H9 (cell line): ENCODE results near the gene STN1. TPM values are rescaled to one million over a fixed set of nuclear protein-coding genes. Genes with fewer than 3 reads are reported as not detected.

Experiments
- DNase-seq: peaks from one replicate; pipeline ENCODE4 v3.0.0-alpha.2; 2017
- H2AFZ ChIP-seq: one replicate; pipeline ENCODE4 v1.6.1; 2013; ENCODE audit warnings: mild to moderate bottlenecking, low read length, control low read depth, moderate library complexity
- H2AK5ac ChIP-seq: 2 replicates; pipeline ENCODE4 v1.6.1; 2013; ENCODE audit warnings: low read length, control low read depth, mixed read lengths; ENCODE audit not compliant: insufficient read length
- H2BK120ac ChIP-seq: one replicate; pipeline ENCODE4 v1.6.1; 2013; ENCODE audit warnings: low read depth, mild to moderate bottlenecking, low read length, control low read depth, inconsistent platforms; ENCODE audit not compliant: poor library complexity, severe bottlenecking
- H2BK12ac ChIP-seq: 2 replicates; pipeline ENCODE4 v1.6.1; 2013; ENCODE audit warnings: low read length, control low read depth, mixed read lengths, low read depth; ENCODE audit not compliant: insufficient read length
- H2BK15ac ChIP-seq: 2 replicates; pipeline ENCODE4 v1.6.1; 2013; ENCODE audit warnings: low read depth, low read length, control low read depth
- H2BK20ac ChIP-seq: one replicate; pipeline ENCODE4 v1.6.1; 2013; ENCODE audit warnings: low read depth, mild to moderate bottlenecking, low read length, control low read depth, inconsistent platforms; ENCODE audit not compliant: poor library complexity, severe bottlenecking
- H2BK5ac ChIP-seq: 2 replicates; pipeline ENCODE4 v1.6.1; 2013; ENCODE audit warnings: low read length, control low read depth, mixed read lengths; ENCODE audit not compliant: insufficient read length
- H3K14ac ChIP-seq: 2 replicates; pipeline ENCODE4 v1.6.1; 2013; ENCODE audit warnings: low read length, control low read depth; ENCODE audit not compliant: insufficient read depth
- H3K18ac ChIP-seq: 2 replicates; pipeline ENCODE4 v1.6.1; 2013; ENCODE audit warnings: low read depth, mild to moderate bottlenecking, mixed read lengths, low read length, control low read depth; ENCODE audit not compliant: insufficient read length
- H3K23ac ChIP-seq: 2 replicates; pipeline ENCODE4 v1.6.1; 2013; ENCODE audit warnings: low read length, control low read depth, mixed read lengths, low read depth; ENCODE audit not compliant: insufficient read length
- H3K23me2 ChIP-seq: 2 replicates; pipeline ENCODE4 v1.6.1; 2013; ENCODE audit warnings: low read depth, mild to moderate bottlenecking, mixed read lengths, low read length, control low read depth; ENCODE audit not compliant: insufficient read length, poor library complexity, severe bottlenecking
- H3K27ac ChIP-seq: 2 replicates; pipeline ENCODE4 v1.5.1; 2013; ENCODE audit warnings: low read length, control low read depth, mixed read lengths, low read depth; ENCODE audit not compliant: insufficient read length
- H3K27me3 ChIP-seq: 2 replicates; pipeline ENCODE4 v1.6.1; 2013; ENCODE audit warnings: low read length, control low read depth, inconsistent platforms; ENCODE audit not compliant: insufficient read depth
- H3K4ac ChIP-seq: 2 replicates; pipeline ENCODE4 v1.6.1; 2013; ENCODE audit warnings: low read depth, mild to moderate bottlenecking, control low read depth, inconsistent platforms, low read length, moderate library complexity
- H3K4me1 ChIP-seq: 2 replicates; pipeline ENCODE4 v1.6.1; 2013; ENCODE audit warnings: low read length, control low read depth, inconsistent platforms; ENCODE audit not compliant: insufficient read depth
- H3K4me2 ChIP-seq: 2 replicates; pipeline ENCODE4 v1.6.1; 2013; ENCODE audit warnings: low read length, control low read depth, mixed read lengths; ENCODE audit not compliant: insufficient read length, insufficient read depth
- H3K56ac ChIP-seq: 2 replicates; pipeline ENCODE4 v1.6.1; 2013; ENCODE audit warnings: low read depth, mild to moderate bottlenecking, mixed read lengths, low read length, control low read depth; ENCODE audit not compliant: insufficient read length
- H3K79me1 ChIP-seq: 2 replicates; pipeline ENCODE4 v1.6.1; 2013; ENCODE audit warnings: low read depth, mild to moderate bottlenecking, moderate library complexity, low read length, control low read depth, inconsistent platforms; ENCODE audit not compliant: insufficient read depth, poor library complexity, severe bottlenecking
- H3K79me2 ChIP-seq: 2 replicates; pipeline ENCODE4 v1.6.1; 2013; ENCODE audit warnings: low read length, control low read depth, inconsistent platforms; ENCODE audit not compliant: insufficient read depth
- H3K9ac ChIP-seq: 2 replicates; pipeline ENCODE4 v1.6.1; 2013; ENCODE audit warnings: low read length, control low read depth, mixed read lengths; ENCODE audit not compliant: insufficient read length; ENCODE audit errors: extremely low read depth
- H3K9me3 ChIP-seq: one replicate; pipeline ENCODE4 v1.6.1; 2013; ENCODE audit warnings: low read depth, low read length, inconsistent platforms; ENCODE audit not compliant: control insufficient read depth
- H3T11ph ChIP-seq: one replicate; pipeline ENCODE4 v1.6.1; 2013; ENCODE audit warnings: mild to moderate bottlenecking, low read length, control low read depth, inconsistent platforms
- H4K20me1 ChIP-seq: one replicate; pipeline ENCODE4 v1.6.1; 2013; ENCODE audit not compliant: control insufficient read depth, insufficient read length, insufficient read depth
- H4K5ac ChIP-seq: 2 replicates; pipeline ENCODE4 v1.6.1; 2013; ENCODE audit warnings: low read depth, mild to moderate bottlenecking, mixed read lengths, low read length, control low read depth; ENCODE audit not compliant: insufficient read length
- H4K8ac ChIP-seq: replicated peaks from 2 replicates; pipeline ENCODE4 v1.6.1; 2013; ENCODE audit warnings: low read length, control low read depth, mixed read lengths, low read depth; ENCODE audit not compliant: insufficient read length
- H4K91ac ChIP-seq: 2 replicates; pipeline ENCODE4 v1.6.1; 2013; ENCODE audit warnings: low read depth, mild to moderate bottlenecking, moderate library complexity, mixed read lengths, low read length, control low read depth; ENCODE audit not compliant: insufficient read length
- H3K27ac Mint-ChIP-seq, 3 experiments: 2 replicates in 2 of 3; 3 replicates in 1 of 3; pipeline ENCODE4 v1.8.0; 2020 to 2021; ENCODE audit warnings: mixed read lengths in 3 of 3, mild to moderate bottlenecking in 1 of 3, moderate library complexity in 1 of 3
- H3K27me3 Mint-ChIP-seq: 2 replicates; pipeline ENCODE4 v1.8.0; 2021; ENCODE audit warnings: low read depth, mild to moderate bottlenecking, moderate library complexity, mixed read lengths
- H3K36me3 Mint-ChIP-seq, 3 experiments: 2 replicates in 2 of 3; 3 replicates in 1 of 3; pipeline ENCODE4 v1.8.0; 2020 to 2021; ENCODE audit warnings: low read depth in 3 of 3, mixed read lengths in 3 of 3; ENCODE audit not compliant: insufficient read depth in 1 of 3
- H3K4me1 Mint-ChIP-seq, 2 experiments: 2 replicates each; pipeline ENCODE4 v1.8.0; 2020; ENCODE audit warnings: mixed read lengths in 2 of 2
- H3K4me3 Mint-ChIP-seq, 2 experiments: 2 replicates in 1 of 2; 3 replicates in 1 of 2; pipeline ENCODE4 v1.8.0; 2020 to 2021; ENCODE audit warnings: mild to moderate bottlenecking in 2 of 2, mixed read lengths in 2 of 2, moderate library complexity in 1 of 2
- H3K9me3 Mint-ChIP-seq, 2 experiments: 2 replicates in 1 of 2; 3 replicates in 1 of 2; pipeline ENCODE4 v1.8.0; 2020; ENCODE audit warnings: mild to moderate bottlenecking in 2 of 2, mixed read lengths in 2 of 2, moderate library complexity in 1 of 2
- WGBS: extraction: QIAGEN DNeasy Blood & Tissue Kit; methylation state at CpG from one replicate; pipeline ENCODE4 v1.1.7; 2013; ENCODE audit warnings: missing lambda C conversion rate, low lambda C conversion rate, mixed read lengths; ENCODE audit not compliant: insufficient read length; ENCODE audit errors: extremely low coverage; 5-methylcytosine and 5-hydroxymethylcytosine counted together
- total RNA-seq: library from RNA; stranded (reverse); gene quantifications from 2 replicates; pipeline ENCODE4 v1.2.1, GENCODE V29; 2021
- TF ChIP-seq, protein P1 (sequence below): fragments of 200-600 bp; sonication (generic); conservative IDR thresholded peaks from 3 replicates; pipeline ENCODE4 v1.8.0; 2021; ENCODE audit warnings: antibody characterized with exemption, mild to moderate bottlenecking

The STN1 gene
- total RNA-seq, 1 experiment from 2014 or later: 11.3 TPM

DNA sequence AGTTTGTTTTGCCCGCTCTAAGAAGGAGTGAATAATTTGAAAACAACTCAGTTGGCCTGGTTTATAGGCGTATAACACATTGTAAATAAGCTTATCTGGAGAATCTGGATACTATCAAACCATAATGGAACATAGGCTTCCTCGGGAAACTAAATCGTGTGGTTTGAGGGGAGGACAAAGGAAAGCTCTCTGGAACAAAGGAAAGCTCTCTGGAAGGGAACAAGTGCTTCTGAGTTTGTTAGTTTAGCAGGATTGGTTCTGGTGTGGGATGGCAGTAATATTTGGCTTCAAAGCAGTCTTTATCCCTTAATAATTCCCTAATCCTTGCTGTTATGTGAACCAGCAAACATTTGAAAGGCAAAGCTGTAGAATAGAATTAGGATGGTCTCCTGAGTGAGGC, 34.0 kb upstream of the STN1 start:
- no peak overlapping the region for H3K27ac Mint-ChIP-seq
- no peaks in the 10 kb centered on the region for H3K36me3 Mint-ChIP-seq
- no peaks in the 10 kb centered on the region for H3K23me2 ChIP-seq

More for the DNA sequence above, 34.0 kb upstream of the STN1 start:
- no peak overlapping the region for H4K91ac ChIP-seq
- no peak overlapping the region for H2BK5ac ChIP-seq
- H3K9ac ChIP-seq: no peak overlapping the region
- H3K4me1 ChIP-seq: no peaks in the 10 kb centered on the region
- no peak overlapping the region for H3K23ac ChIP-seq
- no peaks in the 10 kb centered on the region for H3K79me2 ChIP-seq
- H3K18ac ChIP-seq: no peak overlapping the region
- H2BK15ac ChIP-seq: no peak overlapping the region
- H4K5ac ChIP-seq: no peak overlapping the region
- H2BK120ac ChIP-seq: no peak overlapping the region
- H3T11ph ChIP-seq: no peak overlapping the region
- no peak overlapping the region for H2AK5ac ChIP-seq
- H2BK12ac ChIP-seq: no peak overlapping the region
- Mint-ChIP-seq H3K4me1 (peaks cover 3 to 6% of the 10 kb centered on the region in 2 experiments), H3K27me3 (no peaks in the 10 kb centered on the region; the same call in 1 of the 2 replicates), H3K9me3 (0 out of 5 replicates have a peak, but pooled peaks cover 0 to 2% of the 10 kb centered on the region in 2 experiments), H3K4me3 (no peak overlapping the region)
- H3K27ac ChIP-seq: no peak overlapping the region
- H2BK20ac ChIP-seq: no peak overlapping the region
- H3K9me3 ChIP-seq: no peaks in the 10 kb centered on the region
- H2AFZ ChIP-seq: no peak overlapping the region
- no peak overlapping the region for H3K4me2 ChIP-seq
- no CpG with 5 or more reads among the region's 4 CpGs for whole genome bisulfite sequencing
- H4K20me1 ChIP-seq: no peaks in the 10 kb centered on the region
- H3K27me3 ChIP-seq: no peaks in the 10 kb centered on the region
- DNase-seq: no peak
- TF ChIP-seq, protein P1, sequence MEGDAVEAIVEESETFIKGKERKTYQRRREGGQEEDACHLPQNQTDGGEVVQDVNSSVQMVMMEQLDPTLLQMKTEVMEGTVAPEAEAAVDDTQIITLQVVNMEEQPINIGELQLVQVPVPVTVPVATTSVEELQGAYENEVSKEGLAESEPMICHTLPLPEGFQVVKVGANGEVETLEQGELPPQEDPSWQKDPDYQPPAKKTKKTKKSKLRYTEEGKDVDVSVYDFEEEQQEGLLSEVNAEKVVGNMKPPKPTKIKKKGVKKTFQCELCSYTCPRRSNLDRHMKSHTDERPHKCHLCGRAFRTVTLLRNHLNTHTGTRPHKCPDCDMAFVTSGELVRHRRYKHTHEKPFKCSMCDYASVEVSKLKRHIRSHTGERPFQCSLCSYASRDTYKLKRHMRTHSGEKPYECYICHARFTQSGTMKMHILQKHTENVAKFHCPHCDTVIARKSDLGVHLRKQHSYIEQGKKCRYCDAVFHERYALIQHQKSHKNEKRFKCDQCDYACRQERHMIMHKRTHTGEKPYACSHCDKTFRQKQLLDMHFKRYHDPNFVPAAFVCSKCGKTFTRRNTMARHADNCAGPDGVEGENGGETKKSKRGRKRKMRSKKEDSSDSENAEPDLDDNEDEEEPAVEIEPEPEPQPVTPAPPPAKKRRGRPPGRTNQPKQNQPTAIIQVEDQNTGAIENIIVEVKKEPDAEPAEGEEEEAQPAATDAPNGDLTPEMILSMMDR: no peak
- no peaks in the 10 kb centered on the region for H3K79me1 ChIP-seq
- no peak overlapping the region for H3K4ac ChIP-seq
- no peak overlapping the region for H4K8ac ChIP-seq
- no peak overlapping the region for H3K56ac ChIP-seq
- no peak overlapping the region for H3K14ac ChIP-seq
